ENCODE results near the gene MCMBP.

MCMBP gene

GRCh38 chr10:119782981-119783664, 89.5 kb downstream of the MCMBP start:
- no peak for DNase-seq (ENCODE audit: low read depth)

GRCh38 chr10:119781498-119781897, 91.1 kb downstream of the MCMBP start:
- no peak for DNase-seq (ENCODE audit: low read depth)

- DNase-seq (ENCODE audit: low read depth): no peak
Measured at GRCh38 chr10:119780879-119781480, 91.7 kb downstream of the MCMBP start.

Measured in stromal cell of bone marrow (primary cell).